OCI-LY3 (cell line): ENCODE measurements around the gene RBBP8NL.

Source experiments
- EZH2phosphoT487 ChIP-seq: fragments of 200-600 bp; shearing (Covaris generic); IDR thresholded peaks from 2 replicates; pipeline ENCODE4 v1.6.1; 2018; ENCODE audit warnings: antibody characterized with exemption, mixed run types, low read depth
- TF ChIP-seq, protein P1 (sequence below): fragments of 200-600, 300-600 bp; sonication (generic); IDR thresholded peaks from 2 replicates; pipeline ENCODE4 v1.5.1; 2014; ENCODE audit warnings: antibody characterized with exemption, low read length, low read depth

DNA sequence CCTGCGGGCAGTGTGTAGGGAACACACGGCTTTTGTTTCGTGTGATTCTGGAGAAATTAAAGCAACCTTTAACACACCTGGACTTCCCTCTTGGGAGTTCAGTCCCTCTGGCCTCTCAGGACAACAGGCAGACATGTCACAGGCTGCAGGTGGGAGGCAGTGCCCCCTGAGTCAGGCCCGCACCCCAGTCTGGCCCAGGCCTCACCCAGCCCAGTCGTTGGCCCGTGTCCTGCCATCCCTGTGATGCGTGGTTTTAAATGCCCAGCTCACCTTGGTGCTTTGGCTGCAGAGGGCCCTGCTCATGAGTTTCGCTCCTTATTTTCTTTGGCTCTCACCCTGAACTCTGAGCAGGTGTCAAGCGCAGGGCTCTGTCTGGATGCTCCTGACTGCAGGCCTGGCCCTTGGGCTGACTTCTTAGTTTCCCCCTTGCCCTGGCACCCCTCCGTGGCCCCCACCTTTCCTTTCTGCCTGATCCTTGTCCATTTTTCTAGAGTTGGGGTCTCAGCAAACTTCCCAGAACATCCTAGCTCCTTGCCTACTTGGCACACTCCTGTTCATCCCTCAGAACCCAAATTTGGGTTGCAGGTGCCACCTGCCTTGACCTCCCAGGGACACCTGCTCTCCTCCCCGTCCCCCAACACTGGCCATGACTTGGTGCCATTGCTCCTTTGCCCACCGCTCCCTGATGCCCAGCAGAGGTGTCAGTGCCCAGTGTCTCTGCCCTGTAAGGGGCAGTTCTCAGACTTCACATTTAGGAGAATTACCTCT lies 18.1 kb downstream of the RBBP8NL start:
- TF ChIP-seq, protein P1, sequence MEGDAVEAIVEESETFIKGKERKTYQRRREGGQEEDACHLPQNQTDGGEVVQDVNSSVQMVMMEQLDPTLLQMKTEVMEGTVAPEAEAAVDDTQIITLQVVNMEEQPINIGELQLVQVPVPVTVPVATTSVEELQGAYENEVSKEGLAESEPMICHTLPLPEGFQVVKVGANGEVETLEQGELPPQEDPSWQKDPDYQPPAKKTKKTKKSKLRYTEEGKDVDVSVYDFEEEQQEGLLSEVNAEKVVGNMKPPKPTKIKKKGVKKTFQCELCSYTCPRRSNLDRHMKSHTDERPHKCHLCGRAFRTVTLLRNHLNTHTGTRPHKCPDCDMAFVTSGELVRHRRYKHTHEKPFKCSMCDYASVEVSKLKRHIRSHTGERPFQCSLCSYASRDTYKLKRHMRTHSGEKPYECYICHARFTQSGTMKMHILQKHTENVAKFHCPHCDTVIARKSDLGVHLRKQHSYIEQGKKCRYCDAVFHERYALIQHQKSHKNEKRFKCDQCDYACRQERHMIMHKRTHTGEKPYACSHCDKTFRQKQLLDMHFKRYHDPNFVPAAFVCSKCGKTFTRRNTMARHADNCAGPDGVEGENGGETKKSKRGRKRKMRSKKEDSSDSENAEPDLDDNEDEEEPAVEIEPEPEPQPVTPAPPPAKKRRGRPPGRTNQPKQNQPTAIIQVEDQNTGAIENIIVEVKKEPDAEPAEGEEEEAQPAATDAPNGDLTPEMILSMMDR, result no peak
- no peak for TF ChIP-seq EZH2phosphoT487
